ENCODE results near the gene AQP12B.

The AQP12B gene

DNA sequence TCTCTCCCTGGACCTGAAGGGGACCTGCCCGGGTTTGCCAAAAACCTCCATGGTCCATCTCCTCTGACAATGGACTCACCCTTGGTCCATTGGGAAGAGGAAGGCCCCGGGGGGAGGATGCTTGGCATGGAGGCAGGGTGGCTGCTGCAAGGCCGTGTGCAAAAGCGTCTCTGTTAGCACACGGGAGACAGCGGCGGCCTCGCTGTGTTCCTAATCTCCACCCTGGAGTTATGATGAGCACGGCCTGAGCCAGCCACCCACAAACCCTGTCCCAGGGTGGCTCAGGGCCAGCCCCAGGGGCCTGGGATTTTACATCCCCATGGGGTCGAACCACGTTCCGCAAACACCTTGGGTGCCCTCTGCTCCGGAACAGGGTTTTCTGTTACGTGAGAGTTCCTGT lies 44.8 kb upstream of the AQP12B start:
- no peak overlapping the region for H3K4me3 ChIP-seq (replicated peaks in 1 of 2; ENCODE audit: low read depth in 2 of 2, low read length in 2 of 2)
- no peak for DNase-seq (ENCODE audit: low read depth in 2 of 2)
- TF ChIP-seq, protein P1, sequence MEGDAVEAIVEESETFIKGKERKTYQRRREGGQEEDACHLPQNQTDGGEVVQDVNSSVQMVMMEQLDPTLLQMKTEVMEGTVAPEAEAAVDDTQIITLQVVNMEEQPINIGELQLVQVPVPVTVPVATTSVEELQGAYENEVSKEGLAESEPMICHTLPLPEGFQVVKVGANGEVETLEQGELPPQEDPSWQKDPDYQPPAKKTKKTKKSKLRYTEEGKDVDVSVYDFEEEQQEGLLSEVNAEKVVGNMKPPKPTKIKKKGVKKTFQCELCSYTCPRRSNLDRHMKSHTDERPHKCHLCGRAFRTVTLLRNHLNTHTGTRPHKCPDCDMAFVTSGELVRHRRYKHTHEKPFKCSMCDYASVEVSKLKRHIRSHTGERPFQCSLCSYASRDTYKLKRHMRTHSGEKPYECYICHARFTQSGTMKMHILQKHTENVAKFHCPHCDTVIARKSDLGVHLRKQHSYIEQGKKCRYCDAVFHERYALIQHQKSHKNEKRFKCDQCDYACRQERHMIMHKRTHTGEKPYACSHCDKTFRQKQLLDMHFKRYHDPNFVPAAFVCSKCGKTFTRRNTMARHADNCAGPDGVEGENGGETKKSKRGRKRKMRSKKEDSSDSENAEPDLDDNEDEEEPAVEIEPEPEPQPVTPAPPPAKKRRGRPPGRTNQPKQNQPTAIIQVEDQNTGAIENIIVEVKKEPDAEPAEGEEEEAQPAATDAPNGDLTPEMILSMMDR (IDR thresholded peaks at IDR 0.05; ENCODE audit: low read depth, low read length) = no peak

DNA sequence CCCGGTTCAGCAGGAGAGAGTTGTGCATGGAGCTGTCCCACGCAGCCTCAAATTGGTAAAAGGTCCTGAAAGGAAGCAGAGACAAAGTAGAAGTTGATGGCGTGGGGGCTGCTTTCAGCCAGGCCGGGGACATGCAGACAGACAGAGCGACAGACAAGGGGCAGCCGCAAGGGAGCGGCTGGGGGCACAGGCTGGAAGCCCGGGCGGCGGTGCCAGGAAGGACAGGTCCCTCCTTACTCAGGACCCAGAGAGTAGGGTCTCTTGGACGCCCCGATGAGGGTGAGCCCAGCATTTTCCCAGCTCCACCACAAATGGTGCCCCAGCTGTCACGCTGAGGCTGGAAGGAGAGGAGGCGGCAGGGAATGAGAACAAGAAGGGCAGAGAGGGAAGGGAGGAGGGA lies 44.2 kb upstream of the AQP12B start:
- no peak for DNase-seq (ENCODE audit: low read depth in 2 of 2)
- TF ChIP-seq, protein P1 (IDR thresholded peaks at IDR 0.05; ENCODE audit: low read depth, low read length) = no peak
- no peak overlapping the region for H3K4me3 ChIP-seq (replicated peaks in 1 of 2; ENCODE audit: low read depth in 2 of 2, low read length in 2 of 2)

DNA sequence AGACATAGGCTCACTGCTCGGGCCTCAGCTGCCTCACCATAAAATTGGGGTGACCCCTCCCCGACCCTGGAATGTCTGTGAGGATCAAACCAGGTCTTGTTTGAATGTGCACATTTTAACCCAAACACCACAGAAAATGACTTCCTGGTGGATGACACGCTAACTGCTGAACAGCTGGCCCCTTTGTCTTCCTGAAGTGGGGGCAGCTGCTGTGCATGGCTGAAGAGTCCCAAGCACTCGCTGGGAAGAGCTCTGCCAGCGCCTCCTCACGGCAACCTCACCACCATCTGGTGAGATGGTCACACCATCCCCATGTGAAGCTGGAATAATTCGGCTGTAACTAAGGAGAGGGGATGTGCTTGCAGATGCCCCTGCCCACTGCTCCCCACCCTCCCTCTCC lies 43.0 kb upstream of the AQP12B start:
- no peak for DNase-seq (ENCODE audit: low read depth in 2 of 2)
- no peak overlapping the region for H3K4me3 ChIP-seq (replicated peaks in 1 of 2; ENCODE audit: low read depth in 2 of 2, low read length in 2 of 2)
- TF ChIP-seq, protein P1 (IDR thresholded peaks at IDR 0.05; ENCODE audit: low read depth, low read length) = no peak

DNA sequence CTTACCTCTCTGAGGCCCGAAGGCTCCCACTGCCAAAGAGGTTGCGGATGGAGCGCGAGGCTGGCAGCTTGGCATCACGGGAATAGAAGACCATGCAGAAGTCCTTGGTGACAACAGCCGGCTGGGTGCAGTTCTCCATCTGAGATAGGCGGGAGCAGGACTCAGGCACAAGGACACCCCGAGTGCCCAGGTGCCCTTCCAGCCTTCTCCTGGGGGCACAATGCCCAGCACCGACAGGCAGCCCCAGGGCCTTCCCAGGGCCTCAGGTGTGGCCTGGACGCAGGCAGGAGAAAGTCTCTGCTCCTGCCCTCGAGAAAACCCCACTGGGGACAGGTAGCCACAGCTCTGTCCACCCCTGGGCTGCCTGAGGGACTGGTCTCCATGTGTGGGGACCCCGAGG lies 42.6 kb upstream of the AQP12B start:
- no peak for DNase-seq (ENCODE audit: low read depth in 2 of 2)
- TF ChIP-seq, protein P1 (IDR thresholded peaks at IDR 0.05; ENCODE audit: low read depth, low read length) = no peak
- H3K4me3 ChIP-seq (replicated peaks in 1 of 2; ENCODE audit: low read depth in 2 of 2, low read length in 2 of 2) = no peak overlapping the region

DNA sequence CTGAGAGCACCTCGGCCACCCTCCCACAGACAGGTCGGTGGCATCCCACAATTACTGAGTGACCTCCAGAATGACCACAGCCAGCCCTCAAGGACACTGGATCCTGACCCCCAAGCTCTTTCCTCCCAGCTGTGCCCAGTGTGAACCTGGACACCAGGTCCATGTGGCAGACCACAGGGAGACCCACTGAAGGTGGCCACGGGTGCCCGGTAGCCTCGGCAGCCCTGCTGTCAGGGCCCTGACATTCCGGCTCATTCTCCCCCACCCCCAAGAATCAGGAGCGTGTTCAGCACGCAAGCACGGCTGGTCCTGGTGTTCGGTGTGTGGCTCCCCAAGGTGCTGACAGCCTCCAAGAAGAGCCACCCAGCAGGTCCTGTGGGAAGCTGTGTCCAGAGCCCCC lies 41.7 kb upstream of the AQP12B start:
- no peak for DNase-seq (ENCODE audit: low read depth in 2 of 2)
- no peak overlapping the region for H3K4me3 ChIP-seq (replicated peaks in 1 of 2; ENCODE audit: low read depth in 2 of 2, low read length in 2 of 2)
- TF ChIP-seq, protein P1 (IDR thresholded peaks at IDR 0.05; ENCODE audit: low read depth, low read length) = no peak

DNA sequence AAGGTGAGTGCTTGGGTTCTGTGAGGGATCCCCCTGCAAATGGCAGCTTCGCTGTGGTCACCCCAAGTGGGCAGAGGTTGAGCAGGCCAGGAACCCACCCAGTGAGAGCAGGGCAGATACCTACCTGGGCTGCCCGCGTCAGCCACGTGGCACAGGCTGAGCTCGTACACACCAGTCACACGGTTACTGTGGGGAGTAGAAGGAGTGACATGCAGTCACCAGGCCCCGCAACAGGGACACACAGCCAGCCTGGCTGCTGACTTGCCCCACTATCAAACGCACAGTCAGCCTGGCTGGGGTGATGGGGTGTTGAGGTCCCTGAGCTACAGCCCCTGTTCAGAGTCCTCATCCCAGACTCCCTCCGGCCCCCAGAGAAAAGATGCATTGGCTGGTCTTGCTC lies 41.2 kb upstream of the AQP12B start:
- H3K4me3 ChIP-seq (replicated peaks in 1 of 2; ENCODE audit: low read depth in 2 of 2, low read length in 2 of 2) = no peak overlapping the region
- DNase-seq (ENCODE audit: low read depth in 2 of 2) = no peak
- TF ChIP-seq, protein P1 (IDR thresholded peaks at IDR 0.05; ENCODE audit: low read depth, low read length) = no peak

Data from cardiac fibroblast (primary cell).